GM21390 (cell line): Measurements from ENCODE around the gene DPP6.

Experiments used
- ATAC-seq: cut with Tn5 transposase; IDR thresholded peaks from one replicate; pipeline ENCODE4 v1.9.1; 2021; ENCODE audit not compliant: unreplicated experiment

DPP6 gene

GRCh38 chr7:154783281-154783909 is 731.2 kb downstream of the DPP6 start:
- ATAC-seq, result no peak

GRCh38 chr7:154785898-154786297 is 733.7 kb downstream of the DPP6 start:
- ATAC-seq, result no peak

DNA sequence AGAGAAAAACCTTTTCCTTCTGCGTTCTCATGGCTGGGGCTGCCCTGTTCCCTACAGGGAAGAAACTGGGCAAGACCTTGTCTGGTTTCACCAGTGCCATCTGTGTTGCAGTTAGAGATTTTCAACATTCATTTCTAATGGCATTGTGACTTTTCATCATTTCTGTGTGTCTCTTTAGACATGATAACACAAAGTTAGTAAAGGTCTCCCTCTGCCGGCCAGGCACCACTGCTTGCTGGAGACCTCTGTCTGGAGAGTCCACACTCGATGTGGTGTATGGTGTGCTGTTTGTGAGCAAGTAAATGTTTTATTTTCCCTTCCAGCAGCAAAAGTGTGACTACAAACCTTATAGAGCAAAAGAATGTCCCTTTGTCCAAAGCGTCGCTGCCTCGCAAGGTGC is 737.2 kb downstream of the DPP6 start:
- ATAC-seq, result no peak

DNA sequence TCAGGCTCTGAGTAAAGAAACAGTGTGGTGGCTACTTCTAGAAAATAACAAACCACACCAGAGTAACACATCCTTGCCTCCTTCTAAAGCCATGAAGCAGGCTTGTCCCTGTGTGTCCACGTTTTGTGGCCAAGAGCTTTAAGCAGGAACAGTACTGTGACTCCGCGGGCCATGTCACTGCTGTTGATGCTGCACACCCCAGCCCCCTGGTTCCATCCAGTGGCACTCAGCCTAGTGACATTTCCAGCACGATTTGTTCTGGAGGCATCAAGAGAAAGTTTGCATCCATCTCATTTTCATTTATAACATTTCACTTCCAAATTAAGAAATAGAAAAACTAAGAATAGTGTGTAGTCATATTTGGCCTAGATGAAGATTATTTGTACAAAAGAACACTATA is 739.4 kb downstream of the DPP6 start:
- no peak for ATAC-seq

GRCh38 chr7:154792436-154793055 is 740.3 kb downstream of the DPP6 start:
- no peak for ATAC-seq

GRCh38 chr7:154794147-154794780 is 742.1 kb downstream of the DPP6 start:
- ATAC-seq, result no peak

DNA sequence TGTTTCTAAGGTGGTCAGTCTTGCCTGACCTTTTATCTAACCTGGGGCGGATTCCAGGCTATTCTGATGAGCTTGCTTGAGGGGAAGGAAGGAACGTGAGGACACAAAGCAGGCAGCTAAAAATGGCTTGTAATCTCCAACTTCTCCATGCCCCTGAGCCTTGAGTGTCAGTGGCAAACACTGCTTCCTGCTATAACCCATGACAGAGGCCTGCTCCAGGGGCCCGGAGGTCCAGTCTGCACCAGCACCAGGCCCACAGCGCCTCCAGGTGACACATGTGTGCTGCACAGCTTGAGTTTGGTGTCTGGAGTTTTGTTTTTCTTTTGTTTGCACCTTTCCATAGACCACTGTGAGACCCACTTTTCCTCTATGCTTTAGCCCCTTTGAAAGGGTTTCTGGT is 742.8 kb downstream of the DPP6 start:
- ATAC-seq, result no peak

DNA sequence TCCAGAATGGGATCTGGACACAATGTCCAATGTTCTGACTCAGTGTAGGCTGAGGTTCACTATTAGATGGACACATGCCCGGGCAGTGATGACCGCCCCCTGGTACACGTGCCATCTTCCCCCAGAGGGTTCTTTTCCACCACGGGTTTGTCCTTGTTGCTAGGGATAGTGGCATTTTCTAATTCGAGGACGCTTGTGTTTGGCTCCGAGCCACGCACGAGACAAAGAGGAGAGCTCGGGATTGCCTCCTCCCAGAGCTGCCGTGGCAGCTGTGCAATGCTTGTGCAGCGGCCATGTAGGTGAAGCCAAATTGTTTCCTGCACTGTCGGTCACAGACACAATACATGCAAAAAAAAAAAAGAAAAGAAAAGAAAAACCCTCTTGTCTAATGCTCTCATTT is 743.2 kb downstream of the DPP6 start:
- no peak for ATAC-seq

DNA sequence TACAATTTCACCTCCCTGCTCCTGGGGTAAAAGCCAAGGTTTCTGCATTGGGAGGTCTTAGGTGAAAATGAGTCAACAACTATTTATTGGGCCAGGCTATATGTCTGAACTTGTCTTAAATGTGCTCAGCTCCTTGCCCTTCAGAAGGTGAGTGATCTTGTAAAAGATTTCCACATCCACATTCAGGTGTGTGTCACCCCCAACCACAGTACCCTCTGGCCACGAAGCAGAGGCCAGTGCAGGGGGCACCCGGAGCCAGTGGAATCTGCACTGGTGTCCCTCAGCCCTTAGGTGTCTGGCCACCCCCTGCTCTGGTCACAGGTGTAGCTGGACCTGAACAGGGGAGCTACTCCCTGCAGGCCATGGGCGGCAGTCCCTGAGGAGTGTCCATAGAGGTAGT is 752.3 kb downstream of the DPP6 start:
- no peak for ATAC-seq

GRCh38 chr7:154812027-154812426 is 759.8 kb downstream of the DPP6 start:
- no peak for ATAC-seq

DNA sequence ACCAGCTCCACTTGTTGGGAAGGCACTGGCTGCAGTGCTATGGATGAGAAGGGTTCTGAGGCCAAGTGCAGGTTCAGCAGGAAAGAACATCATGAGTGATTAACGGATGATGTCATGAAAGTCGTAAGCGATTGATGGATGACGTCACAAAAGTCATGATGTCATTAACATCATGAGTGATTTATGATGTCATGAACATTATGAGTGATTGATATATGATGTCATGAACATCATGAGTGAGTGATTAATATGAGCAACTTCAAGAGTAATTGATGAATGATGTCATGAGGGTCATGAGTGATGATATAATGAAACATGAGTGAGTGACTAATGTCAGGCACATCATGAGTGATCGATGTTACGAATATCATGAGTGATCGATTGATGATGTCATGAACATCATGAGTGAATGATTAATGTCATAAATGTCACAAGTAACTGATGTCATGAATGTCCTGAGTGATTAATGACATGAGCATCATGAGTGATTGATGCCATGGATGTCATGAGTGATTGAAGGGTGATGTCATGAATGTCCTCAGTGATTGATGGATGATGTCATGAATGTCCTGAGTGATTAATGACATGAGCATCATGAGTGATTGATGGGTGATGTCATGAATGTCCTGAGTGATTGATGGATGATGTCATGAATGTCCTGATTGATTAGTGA is 765.2 kb downstream of the DPP6 start:
- no peak for ATAC-seq

DNA sequence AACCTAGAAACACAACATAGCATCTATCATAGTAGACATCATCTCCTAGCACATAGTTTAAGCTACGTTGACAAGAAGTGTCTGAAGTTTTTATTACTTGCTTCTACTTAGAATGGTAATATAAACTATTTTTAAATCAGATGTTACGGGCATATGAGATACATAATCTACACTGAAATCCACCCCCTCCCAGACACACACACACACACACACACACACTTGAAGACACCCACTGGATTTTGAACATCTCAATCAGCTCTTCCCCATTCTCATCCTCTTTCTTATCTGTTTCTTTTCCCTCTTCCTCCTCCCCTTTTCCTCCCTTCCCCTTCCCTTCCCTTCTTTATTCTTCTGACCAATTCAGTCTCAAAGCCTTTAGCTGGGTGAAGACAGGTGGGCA is 774.8 kb downstream of the DPP6 start:
- ATAC-seq, result no peak

DNA sequence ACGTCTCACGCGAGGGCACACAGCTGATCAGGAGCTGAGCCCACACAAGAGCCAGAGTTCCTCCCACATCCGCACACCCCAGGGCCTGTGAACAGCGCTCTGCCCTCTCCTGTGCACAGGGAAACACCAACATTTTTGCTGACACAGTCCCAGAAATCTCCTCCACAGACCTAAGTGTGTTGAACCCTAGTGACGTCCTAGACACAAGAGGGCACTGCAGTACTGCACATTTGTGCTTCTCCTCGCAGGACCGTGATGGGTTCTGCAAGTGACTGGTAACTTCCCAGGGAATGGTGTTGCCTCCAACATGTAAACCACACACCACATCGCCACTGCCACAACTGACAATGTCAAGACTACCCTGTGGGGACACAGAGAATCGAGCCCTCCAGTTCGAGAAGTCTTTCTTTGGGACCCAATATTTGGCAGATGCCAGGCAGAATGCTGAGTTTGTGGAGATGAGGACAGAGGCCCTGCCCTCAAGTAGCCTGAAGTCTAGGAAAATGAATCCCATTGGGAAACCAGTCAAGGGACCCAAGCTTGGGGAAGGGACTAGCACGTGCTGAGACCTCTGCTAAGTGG is 780.5 kb downstream of the DPP6 start:
- no peak for ATAC-seq

GRCh38 chr7:154836021-154836448 is 783.8 kb downstream of the DPP6 start:
- no peak for ATAC-seq

GRCh38 chr7:154837087-154837486 is 784.9 kb downstream of the DPP6 start:
- ATAC-seq, result no peak

GRCh38 chr7:154837622-154838021 is 785.4 kb downstream of the DPP6 start:
- peak; percentile 96 for ATAC-seq

- no peak for ATAC-seq
These were observed 787.9 kb downstream of the DPP6 start for GRCh38 chr7:154840086-154840485.

DNA sequence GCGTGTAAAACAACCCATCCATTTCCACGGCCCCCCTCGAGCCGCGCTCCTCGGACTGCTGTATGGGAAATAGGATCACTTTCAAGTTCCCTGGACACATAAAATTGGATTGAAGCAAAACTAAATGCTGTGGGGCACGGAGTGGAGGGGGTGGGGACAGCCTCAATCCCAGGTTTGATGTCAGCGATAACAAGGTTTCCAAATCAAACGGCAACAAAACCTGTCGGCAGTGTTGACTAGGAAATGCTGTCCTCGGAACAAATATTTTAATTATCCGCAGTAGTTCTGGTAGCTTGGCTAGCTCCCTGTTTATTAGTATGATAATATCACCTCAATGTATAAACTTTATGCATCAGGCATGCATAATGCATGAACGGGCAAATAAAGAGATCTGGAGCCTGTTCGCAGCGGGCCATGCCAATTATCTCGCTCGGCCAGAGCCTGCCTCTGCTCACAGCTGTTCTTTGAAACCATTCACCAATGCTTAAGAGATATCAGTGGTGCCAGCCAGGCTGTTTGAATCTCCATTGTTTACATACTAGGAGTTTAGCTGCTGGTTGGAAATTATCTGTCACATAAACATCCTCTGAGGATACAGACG is 789.6 kb downstream of the DPP6 start:
- no peak for ATAC-seq

- ATAC-seq, result no peak
These were observed 790.4 kb downstream of the DPP6 start for GRCh38 chr7:154842591-154842990.

DNA sequence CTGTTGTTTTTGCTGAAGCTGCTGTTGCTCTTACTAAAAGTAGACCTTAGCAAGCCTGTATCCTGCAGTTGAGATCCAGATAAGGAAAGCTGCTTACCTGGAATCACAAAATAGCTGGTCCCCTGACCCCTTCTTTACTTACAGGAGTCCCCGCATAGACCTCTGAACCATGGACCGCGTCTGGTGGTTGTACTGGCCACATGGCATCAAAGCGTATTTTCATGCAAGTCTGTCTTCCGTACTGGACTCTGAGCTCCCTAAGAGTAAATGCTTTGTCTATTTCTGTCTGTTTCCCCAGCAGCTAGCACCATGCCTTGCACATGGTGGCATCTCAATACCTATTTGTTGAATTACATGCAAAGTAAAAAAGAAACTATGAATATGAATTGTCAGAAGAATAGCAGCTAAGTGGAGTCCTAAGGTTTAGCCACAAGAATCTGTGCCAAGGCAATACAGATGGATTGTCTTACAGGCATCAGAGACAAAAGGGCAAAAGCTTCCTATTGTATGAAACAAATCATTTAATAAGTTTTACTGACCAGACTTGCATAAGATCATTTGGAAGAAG is 791.6 kb downstream of the DPP6 start:
- no peak for ATAC-seq

DNA sequence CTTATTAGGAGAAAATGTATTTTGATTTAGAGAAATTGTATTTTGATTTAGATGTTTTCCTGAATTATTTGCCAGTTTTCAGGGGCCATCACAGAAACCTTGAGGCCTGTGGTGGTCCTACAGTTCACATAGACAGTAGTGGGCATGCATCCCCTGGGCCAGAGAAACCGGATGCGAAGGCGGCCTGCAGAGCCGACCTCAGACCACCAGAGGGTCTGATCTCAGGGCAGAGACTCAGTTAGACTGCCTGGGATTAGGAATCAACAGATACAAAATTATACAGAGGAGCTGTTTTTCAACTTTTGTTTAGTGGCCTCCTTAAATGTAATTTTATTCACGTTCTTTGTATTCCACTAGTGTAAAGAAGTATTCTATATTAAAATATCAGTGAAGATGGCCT is 792.3 kb downstream of the DPP6 start:
- ATAC-seq, result no peak
